Keratinocyte (primary cell): Measurements from ENCODE around the gene SLC9C2. TPM values are rescaled to one million over a fixed set of nuclear protein-coding genes. Genes with fewer than 3 reads are reported as not detected.

Source experiments
- DNase-seq: peaks from one replicate; pipeline ENCODE4 v3.0.0-alpha.2; 2011; ENCODE audit warnings: low read depth, missing footprints, low spot score
- FAIRE-seq: peaks from 2 replicates; lab custom pipeline; 2011; peaks lifted over from hg19 to GRCh38; lab: Jason Lieb, UNC
- H2AFZ ChIP-seq: 2 replicates; pipeline ENCODE4 v1.6.0; 2012; ENCODE audit warnings: low read length, control low read depth, inconsistent platforms; ENCODE audit not compliant: control insufficient read depth
- H3K27ac ChIP-seq: 2 replicates; pipeline ENCODE4 v1.5.1; 2011; ENCODE audit warnings: low read length; ENCODE audit not compliant: control insufficient read depth, insufficient read depth
- H3K27me3 ChIP-seq: 3 replicates; pipeline ENCODE4 v1.6.0; 2011; ENCODE audit warnings: low read length; ENCODE audit not compliant: control insufficient read depth, insufficient read depth; ENCODE audit errors: extremely low read depth
- H3K36me3 ChIP-seq, 2 experiments: 2 replicates in 1 of 2; 3 replicates in 1 of 2; pipeline ENCODE4 v1.5.1; 2011; ENCODE audit warnings: low read length in 2 of 2, mild to moderate bottlenecking in 1 of 2; ENCODE audit not compliant: control insufficient read depth in 2 of 2, insufficient read depth in 2 of 2; ENCODE audit errors: extremely low read depth in 1 of 2
- H3K4me1 ChIP-seq: 3 replicates; pipeline ENCODE4 v1.5.1; 2011; ENCODE audit warnings: low read length; ENCODE audit not compliant: control insufficient read depth, insufficient read depth; ENCODE audit errors: extremely low read depth
- H3K4me2 ChIP-seq: 3 replicates; pipeline ENCODE4 v1.6.0; 2011; ENCODE audit warnings: low read depth, low read length; ENCODE audit not compliant: control insufficient read depth, insufficient read depth; ENCODE audit errors: extremely low read depth
- H3K4me3 ChIP-seq, 3 experiments: fragments of 200-600 bp in 1 of 3; sonication (generic) in 1 of 3; 2 replicates in 2 of 3; 3 replicates in 1 of 3; pipeline ENCODE4 v1.5.1; 2011 to 2016; ENCODE audit warnings: low read length in 3 of 3, mild to moderate bottlenecking in 3 of 3, control low read depth in 2 of 3, inconsistent platforms in 1 of 3, low read depth in 1 of 3, mixed read lengths in 1 of 3, mixed run types in 1 of 3, moderate library complexity in 1 of 3; ENCODE audit not compliant: control insufficient read depth in 2 of 3, insufficient read depth in 2 of 3; ENCODE audit errors: extremely low read depth in 1 of 3
- H3K79me2 ChIP-seq: 2 replicates; pipeline ENCODE4 v1.6.0; 2012; ENCODE audit warnings: low read length; ENCODE audit not compliant: control insufficient read depth, insufficient read depth
- H3K9ac ChIP-seq: 3 replicates; pipeline ENCODE4 v1.6.0; 2011; ENCODE audit warnings: low read length; ENCODE audit not compliant: control insufficient read depth, insufficient read depth; ENCODE audit errors: extremely low read depth
- H3K9me1 ChIP-seq: 3 replicates; pipeline ENCODE4 v1.6.0; 2011; ENCODE audit warnings: low read length; ENCODE audit not compliant: control insufficient read depth, insufficient read depth; ENCODE audit errors: extremely low read depth
- H3K9me3 ChIP-seq: 2 replicates; pipeline ENCODE4 v1.5.1; 2012; ENCODE audit warnings: low read depth, low read length; ENCODE audit not compliant: control insufficient read depth
- H4K20me1 ChIP-seq: 3 replicates; pipeline ENCODE4 v1.6.0; 2011; ENCODE audit warnings: low read length; ENCODE audit not compliant: control insufficient read depth, insufficient read depth; ENCODE audit errors: extremely low read depth
- CTCF ChIP-seq, 3 experiments: IDR thresholded peaks in 1 of 3; conservative IDR thresholded peaks in 1 of 3; optimal IDR thresholded peaks in 1 of 3; 2 replicates in 2 of 3; 3 replicates in 1 of 3; pipeline versions ENCODE3 to v1.5.1; 2011; ENCODE audit warnings: low read length in 3 of 3, mild to moderate bottlenecking in 3 of 3, moderate library complexity in 2 of 3, control low read depth in 1 of 3, inconsistent platforms in 1 of 3; ENCODE audit not compliant: insufficient read depth in 2 of 3; ENCODE audit errors: extremely low read depth in 1 of 3
- EZH2 ChIP-seq: IDR thresholded peaks from one replicate; pipeline ENCODE4 v1.6.1; 2012; ENCODE audit warnings: inconsistent platforms, mild to moderate bottlenecking, low read length, moderate library complexity
- dilution Hi-C: fragments of 300-500 bp; cut with MboI; formaldehyde crosslinking; loops from one replicate; pipeline ENCODE4 v1.7.0; 2020; ENCODE audit warnings: low sequenced_read_pairs; ENCODE audit not compliant: extremely low pct_ligation_motif_present
- polyA plus RNA-seq, 5 experiments: library from polyadenylated mRNA; depleted of rRNA in 3 of 5; stranded (reverse) in 3 of 5; stranded (forward) in 1 of 5; unstranded in 1 of 5; fragments of >200 nt; gene quantifications; 1 replicate in 1 of 5; 2 replicates in 3 of 5; 3 replicates in 1 of 5; pipeline versions ENCODE4 v1.2.1 to v1.2.3, GENCODE V29; 2011 to 2012; ENCODE audit warnings: missing spikeins in 2 of 5, low read depth in 1 of 5, low replicate concordance in 1 of 5

SLC9C2 gene
- polyA plus RNA-seq, 1 donor (not counting 4 experiments of a cell fraction or from before 2014, with no cell fraction given): not detected

GRCh38 chr1:173525926-173526325, 76.9 kb downstream of the SLC9C2 start:
- Histone ChIP-seq H3K9me1 (no peaks in the 10 kb centered on the region), H3K36me3 (no peaks in the 10 kb centered on the region), H3K9ac (no peak overlapping the region), H3K4me3 (no peak overlapping the region), H3K27me3 (no peaks in the 10 kb centered on the region), H2AFZ (no peak overlapping the region), H3K79me2 (no peaks in the 10 kb centered on the region), H3K4me1 (no peaks in the 10 kb centered on the region), H3K9me3 (no peaks in the 10 kb centered on the region), H4K20me1 (no peaks in the 10 kb centered on the region), H3K4me2 (no peak overlapping the region), H3K27ac (no peak overlapping the region)
- TF ChIP-seq CTCF (optimal IDR thresholded peaks at IDR 0.05 in 1 of 3, IDR thresholded peaks at IDR 0.05 in 1 of 3, conservative IDR thresholded peaks at IDR 0.05 in 1 of 3; ENCODE audit: extremely low read depth in 1 of 3, insufficient read depth in 2 of 3, low read length in 3 of 3): no peak
- no peak for TF ChIP-seq EZH2
- DNase-seq (no peak), FAIRE-seq (no peak)
- dilution Hi-C loops: no loop called here

- H3K9me3 ChIP-seq: no peaks in the 10 kb centered on the region
- H3K27ac ChIP-seq: no peak overlapping the region
- H3K4me1 ChIP-seq: no peaks in the 10 kb centered on the region
- dilution Hi-C loops: no loop called here
- no peak overlapping the region for H3K4me2 ChIP-seq
- H3K9ac ChIP-seq: no peak overlapping the region
- FAIRE-seq (no peak), DNase-seq (no peak)
- no peaks in the 10 kb centered on the region for H4K20me1 ChIP-seq
- no peak overlapping the region for H2AFZ ChIP-seq
- no peaks in the 10 kb centered on the region for H3K79me2 ChIP-seq
- no peak overlapping the region for H3K4me3 ChIP-seq
- TF ChIP-seq CTCF (optimal IDR thresholded peaks at IDR 0.05 in 1 of 3, IDR thresholded peaks at IDR 0.05 in 1 of 3, conservative IDR thresholded peaks at IDR 0.05 in 1 of 3; ENCODE audit: extremely low read depth in 1 of 3, insufficient read depth in 2 of 3, low read length in 3 of 3) (no peak), EZH2 (no peak)
- no peaks in the 10 kb centered on the region for H3K36me3 ChIP-seq
- no peaks in the 10 kb centered on the region for H3K27me3 ChIP-seq
- no peaks in the 10 kb centered on the region for H3K9me1 ChIP-seq
Observed at GRCh38 chr1:173523329-173523728, 79.5 kb downstream of the SLC9C2 start.
